Measurements from ENCODE around the gene ELOVL3. TPM values are rescaled to one million over a fixed set of nuclear protein-coding genes. Genes with fewer than 3 reads are reported as not detected.
"Not testable (repeated sequence)": the region's sequence is repeated elsewhere in the genome, so short reads cannot be mapped to it uniquely, and the experiment has no call there.

ELOVL3 gene
- polyA plus RNA-seq, 3 donors, result 2.8 to 3.2 (median 3.2) TPM

DNA sequence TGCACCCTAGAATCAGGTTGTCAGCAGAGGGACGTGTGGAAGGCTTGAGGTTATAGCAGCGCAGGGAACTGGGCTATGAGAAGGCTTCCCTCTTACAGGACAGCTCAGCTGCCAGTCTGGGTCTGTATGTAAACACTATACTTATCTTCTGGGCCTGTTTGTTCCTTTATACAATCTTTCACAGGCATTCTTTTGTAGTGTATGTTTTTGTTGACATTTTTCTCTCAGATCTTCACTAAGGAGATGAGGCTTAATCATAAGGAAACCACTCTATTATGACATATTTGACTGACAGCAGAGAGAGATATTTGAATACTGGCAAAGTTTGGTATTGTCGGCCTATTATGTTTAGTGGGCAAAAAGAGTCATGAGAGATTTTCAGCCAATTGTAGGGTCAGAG, 20.2 kb downstream of the ELOVL3 start:
- no peak for DNase-seq (ENCODE audit: low read depth in 3 of 3, low spot score in 2 of 3)

DNA sequence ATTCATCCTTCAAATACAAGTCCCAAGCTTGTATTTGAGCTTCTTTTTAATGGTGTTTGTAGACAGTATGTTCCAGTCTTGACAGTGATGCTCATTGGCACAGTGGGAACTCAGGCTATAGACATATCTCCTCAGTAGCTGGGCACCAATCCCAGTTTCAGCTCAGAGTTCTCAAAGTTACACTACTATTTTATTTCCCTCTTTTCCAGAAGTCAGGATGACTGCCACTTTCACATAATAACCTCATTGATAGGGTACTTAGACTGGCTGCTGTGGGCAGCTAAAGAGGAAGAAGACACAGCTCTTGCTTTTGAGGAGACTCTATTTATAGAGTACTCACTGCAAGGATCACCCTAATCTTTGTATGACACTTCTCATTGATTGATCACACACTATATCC, 21.6 kb downstream of the ELOVL3 start:
- DNase-seq (ENCODE audit: low read depth in 3 of 3, low spot score in 2 of 3), result no peak

DNA sequence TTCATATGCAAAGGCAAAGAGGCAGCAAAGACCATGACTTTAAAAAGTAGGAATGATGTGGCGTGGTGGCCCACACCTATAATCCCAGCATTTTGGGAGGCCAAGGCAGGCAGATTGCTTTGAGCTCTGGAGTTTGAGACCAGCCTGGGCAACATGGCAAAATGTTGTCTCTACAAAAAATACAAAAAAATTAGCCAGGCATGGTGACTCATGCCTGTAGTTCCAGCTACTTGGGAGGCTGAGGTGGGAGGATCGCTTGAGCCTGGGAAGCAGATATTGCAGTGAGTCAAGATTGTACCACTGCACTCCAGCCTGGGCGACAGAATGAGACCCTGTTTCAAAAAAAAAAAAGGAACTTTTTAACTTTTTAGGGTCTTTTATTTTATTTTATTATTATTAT, 26.4 kb downstream of the ELOVL3 start:
- not testable (repeated sequence) for DNase-seq (ENCODE audit: low read depth in 3 of 3, low spot score in 2 of 3)

DNA sequence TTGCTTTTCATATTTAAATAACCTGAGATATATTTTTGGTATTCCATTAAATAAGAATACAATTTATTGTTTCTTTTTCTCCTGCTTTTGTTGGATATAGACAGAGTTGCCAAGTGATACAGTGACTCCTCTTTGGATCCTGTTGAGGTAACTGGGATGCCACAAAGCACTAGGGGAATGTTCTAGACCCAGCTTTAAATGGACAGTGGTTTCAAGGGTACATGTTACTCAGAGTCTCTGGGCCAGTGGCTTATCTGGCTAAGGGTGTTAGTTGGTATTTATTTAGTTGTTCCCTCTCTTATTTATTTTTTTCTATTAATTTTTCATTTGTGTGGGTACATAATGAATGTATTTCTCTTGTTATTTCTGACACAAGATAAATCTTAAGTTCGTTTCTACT, 28.3 kb downstream of the ELOVL3 start:
- no peak for DNase-seq (ENCODE audit: low read depth in 3 of 3, low spot score in 2 of 3)

DNA sequence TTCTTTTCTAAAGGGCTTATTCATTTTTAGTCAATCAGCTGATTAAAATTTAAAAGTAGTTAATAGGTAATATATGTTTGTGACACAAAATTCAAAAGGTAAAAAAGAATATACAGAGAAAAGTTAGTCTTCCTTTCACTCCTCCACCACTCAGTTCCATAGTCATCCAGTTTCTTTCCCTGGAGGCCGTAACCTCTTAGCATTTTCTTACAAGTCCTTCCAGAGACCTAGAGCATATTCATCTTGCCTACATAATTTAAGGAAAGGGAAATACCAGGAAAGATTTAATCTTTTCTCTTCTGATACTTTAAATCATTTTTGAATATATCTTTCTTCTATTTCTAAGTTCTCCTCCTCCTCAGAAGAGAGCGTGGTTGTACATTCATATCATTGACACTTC, 29.3 kb downstream of the ELOVL3 start:
- no peak for DNase-seq (ENCODE audit: low read depth in 3 of 3, low spot score in 2 of 3)

DNA sequence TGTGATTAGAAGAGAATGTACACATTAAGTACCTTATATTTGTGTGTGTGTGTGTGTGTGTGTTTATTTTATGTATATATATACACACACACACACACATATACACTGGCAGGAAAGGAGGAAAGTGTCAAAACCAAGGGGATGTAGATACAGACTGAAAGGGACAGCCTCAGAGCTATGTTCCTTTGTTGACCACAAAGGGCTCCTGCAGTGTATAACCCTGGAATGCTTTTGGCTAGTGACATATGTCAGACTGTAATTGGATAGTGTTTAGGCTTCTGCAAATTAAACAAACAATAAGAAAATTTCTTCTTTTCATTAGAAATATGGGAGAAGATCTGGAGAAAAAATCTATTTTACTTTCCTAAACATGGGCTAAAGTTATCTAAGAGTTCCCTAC, 35.1 kb downstream of the ELOVL3 start:
- no peak for DNase-seq (ENCODE audit: low read depth in 3 of 3, low spot score in 2 of 3)

DNA sequence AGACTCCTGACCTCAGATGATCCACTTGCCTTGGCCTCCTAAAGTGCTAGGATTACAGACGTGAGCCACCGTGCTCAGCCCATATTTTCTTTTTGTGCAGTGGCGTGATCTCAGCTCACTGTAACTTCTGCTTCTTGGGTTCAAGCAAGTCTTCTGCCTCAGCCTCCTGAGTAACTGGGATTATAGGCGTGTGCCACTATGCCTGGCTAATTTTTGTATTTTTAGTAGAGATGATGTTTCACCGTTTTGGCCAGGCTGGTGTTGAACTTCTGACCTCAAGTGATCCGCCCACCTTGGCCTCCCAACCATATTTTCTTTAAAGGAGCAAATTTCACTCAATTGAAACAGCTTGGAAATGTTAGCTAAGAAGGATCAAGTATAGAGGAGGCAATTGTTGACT, 35.7 kb downstream of the ELOVL3 start:
- no peak for DNase-seq (ENCODE audit: low read depth in 3 of 3, low spot score in 2 of 3)

DNA sequence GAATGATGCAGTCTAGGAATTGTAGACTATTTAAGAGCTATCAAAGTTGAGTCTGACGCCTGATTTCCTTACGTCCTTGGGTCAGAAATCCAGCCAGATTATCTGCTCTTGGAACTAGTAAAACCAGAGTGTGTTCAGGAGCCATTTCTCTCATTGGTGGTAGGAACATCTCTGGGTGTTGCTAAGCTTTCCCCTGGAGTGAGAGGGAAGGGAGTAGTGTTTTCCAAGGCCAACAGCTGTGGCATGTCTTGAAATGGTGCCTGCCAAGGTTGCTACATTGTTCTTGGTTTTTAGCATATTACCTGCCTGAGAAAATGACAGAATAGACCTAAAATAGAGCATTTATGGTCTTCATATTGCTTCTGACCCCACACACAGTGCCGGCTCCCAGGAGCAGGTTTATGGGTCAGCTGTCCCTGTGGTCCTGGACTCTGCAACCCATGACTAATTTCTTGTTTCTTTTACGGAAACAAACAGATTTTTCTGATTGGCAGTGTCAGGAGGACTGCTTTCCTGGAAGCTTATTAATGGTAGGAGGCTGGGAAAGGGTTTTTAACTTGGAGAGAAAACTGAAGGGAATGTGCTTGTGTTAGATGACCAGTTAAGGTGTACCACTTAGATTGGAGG, 36.8 kb downstream of the ELOVL3 start:
- no peak for DNase-seq (ENCODE audit: low read depth in 3 of 3, low spot score in 2 of 3)

DNA sequence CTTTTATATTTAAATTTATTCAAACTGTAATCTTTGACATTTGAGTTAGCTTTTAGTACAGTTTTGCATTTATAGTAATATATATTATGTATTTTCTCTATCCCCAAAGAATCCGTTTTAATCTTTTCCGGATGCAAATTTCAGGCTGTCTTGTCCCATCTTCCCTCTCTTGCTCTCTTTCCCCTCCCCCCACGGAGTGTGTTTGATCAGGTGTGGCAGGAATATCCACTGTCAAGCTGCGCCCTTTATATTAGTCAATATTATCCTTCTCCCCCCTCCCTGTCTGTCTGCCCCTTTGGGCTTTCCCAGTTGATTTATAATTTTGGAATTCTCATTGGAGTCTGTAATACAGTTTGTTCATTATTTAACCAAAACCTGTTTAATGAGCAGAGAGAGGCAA, 38.3 kb downstream of the ELOVL3 start:
- DNase-seq (ENCODE audit: low read depth in 3 of 3, low spot score in 2 of 3), result no peak

DNA sequence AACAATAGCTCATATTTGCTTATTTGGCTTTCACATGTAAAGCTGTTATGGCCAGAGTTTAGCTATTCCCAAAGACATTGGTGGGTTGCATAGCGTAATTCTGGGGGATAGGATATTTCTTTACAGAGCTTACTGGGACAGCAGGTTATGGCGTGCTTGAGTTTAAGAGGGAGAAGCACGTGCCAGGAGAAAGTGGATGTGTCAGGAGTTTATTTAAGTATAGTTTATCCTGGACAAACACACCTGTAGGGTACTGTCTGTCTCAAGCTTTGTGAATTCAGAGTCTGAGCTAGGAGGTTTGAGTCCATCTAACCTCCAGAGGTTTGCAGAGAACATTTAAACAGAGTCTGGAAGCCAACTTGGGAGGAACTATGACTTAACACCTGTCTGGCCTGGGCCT, 40.6 kb downstream of the ELOVL3 start:
- DNase-seq (ENCODE audit: low read depth in 3 of 3, low spot score in 2 of 3), result no peak

DNA sequence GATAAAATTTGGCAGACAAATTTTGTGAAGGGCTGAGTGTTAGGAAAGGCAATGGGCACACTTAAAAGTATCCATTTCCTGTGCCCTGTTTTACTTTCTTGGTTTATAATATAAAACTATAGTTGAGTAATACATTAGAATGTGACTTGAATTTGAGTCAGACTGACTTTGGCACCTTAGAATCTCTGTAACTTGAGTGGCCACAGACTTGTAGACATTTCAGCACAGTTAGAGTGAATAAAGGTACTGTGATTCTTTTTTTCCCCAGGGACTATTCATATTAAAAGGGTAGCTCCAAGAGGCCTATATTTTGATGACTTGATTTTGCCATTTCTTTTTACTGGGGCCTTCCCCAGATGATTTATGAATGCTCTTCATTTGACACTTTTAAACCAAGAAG, 41.6 kb downstream of the ELOVL3 start:
- DNase-seq (ENCODE audit: low read depth in 3 of 3, low spot score in 2 of 3), result no peak

DNA sequence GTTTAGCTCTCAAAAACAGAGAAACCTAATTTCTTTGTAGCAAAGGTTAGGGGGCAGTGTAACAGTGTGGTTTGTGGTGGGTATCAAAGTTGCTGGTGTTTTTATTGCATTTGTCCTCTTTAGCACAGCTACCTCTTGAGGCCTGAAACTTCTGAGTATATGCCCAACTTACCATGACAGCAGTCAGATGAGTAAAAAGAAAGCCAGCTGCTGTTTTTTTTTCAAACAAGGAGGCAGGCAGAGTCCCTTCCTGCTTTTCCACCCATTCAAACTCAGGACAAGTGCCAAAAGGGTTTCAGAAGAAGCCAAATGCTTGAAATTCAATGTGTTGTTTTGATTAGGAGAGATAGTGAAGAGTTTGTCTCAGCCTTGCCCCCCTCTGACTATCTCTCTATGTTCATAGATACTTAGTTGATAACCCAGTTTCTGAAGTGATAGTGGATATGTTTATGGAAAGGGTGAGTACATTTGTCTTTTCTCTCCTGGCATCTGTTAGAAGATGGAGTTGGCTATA, 42.3 kb downstream of the ELOVL3 start:
- DNase-seq (ENCODE audit: low read depth in 3 of 3, low spot score in 2 of 3), result no peak

DNA sequence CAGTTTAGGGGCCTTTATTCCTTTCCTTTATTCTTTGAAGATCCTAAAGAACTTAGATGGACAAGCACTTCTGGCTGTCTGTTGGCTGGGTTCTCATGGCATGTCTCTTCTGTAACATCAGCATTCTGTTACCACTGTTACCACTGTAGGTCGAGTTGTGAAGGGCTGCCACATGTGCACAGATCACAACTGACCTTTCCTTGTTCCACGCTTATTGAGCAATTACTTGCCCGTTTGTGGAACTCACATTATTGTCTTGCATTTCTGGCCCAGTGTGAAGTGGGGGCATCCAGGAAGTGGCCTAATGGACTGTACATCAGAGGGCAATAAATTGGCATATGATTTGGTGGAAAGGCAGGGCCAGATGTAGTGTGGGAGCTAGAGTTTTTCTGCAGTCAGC, 42.9 kb downstream of the ELOVL3 start:
- DNase-seq (ENCODE audit: low read depth in 3 of 3, low spot score in 2 of 3), result no peak

DNA sequence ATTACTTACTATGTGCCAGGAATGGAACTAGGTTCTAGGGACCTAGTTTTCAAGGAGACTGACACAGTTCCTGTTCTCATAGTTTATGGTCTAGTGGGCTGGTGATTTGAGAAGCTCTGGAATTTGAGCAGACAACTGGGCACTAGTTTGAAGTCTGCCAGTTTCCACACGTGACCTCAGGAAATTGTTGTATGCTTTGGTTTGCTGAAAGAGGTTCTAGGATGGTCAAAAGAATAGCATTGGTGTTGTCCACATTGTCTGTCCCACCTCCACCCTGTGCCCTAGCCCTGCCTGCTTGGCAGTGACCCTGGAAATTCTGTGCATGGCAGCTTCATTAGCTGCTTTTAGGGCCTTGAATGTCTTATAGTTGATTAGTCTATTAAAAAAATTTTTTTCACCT, 48.0 kb downstream of the ELOVL3 start:
- no peak for DNase-seq (ENCODE audit: low read depth in 3 of 3, low spot score in 2 of 3)

DNA sequence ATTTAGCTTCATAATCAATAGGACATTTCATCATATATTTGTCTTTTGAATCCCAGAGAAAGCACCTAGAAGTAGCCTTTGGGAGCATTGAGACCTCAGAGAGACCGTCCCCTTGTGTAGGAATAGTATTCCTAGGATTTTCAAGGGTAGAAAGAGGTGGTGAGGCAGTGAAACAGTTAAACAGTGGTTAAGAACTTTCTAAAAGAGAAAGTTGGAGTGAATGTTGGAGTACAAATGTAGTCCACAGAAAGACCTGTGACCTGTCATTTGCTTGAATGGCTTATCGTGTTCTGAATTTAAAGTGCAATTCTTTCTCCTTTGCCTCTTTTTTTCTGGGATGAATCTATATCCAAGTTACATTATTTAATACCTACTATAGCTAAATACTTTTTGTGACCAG, 49.2 kb downstream of the ELOVL3 start:
- DNase-seq (ENCODE audit: low read depth in 3 of 3, low spot score in 2 of 3), result no peak

DNA sequence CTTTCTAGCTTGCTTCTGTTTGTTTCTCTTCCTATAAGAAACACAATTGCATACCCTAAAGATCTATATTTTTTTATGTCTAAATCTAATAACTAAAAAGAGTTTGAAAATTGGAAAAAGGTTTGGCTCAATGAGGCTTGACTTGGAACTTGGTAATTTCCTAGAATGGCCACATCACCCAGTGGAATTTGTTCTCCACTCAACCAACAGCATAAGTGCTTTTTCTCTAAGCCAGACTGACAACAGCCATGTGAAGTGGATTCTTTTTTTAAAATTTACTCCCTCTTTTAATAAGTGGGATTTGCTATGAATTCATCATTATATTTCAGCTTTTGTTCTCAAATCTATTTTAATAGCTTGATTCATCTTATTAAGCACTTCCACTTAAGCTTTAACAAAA, 53.0 kb downstream of the ELOVL3 start:
- no peak for DNase-seq (ENCODE audit: low read depth in 3 of 3, low spot score in 2 of 3)

Other genes with a start within 250 kb of the ELOVL3 start
- gene ARMH3, start 170.1 kb upstream of the ELOVL3 start, polyA plus RNA-seq (ENCODE audit: insufficient read length in 3 of 3), result 10 to 100 TPM; 19.1 to 20.6 (median 20.1) TPM
- 10 to 100 TPM; 10.0 to 12.5 (median 11.2) TPM for gene HPS6, start 160.9 kb upstream of the ELOVL3 start, polyA plus RNA-seq (ENCODE audit: insufficient read length in 3 of 3)
- 100 to 1,000 TPM; 103 to 110 (median 107) TPM for gene LDB1, start 105.9 kb upstream of the ELOVL3 start, polyA plus RNA-seq (ENCODE audit: insufficient read length in 3 of 3)
- gene PPRC1, start 93.3 kb upstream of the ELOVL3 start, polyA plus RNA-seq (ENCODE audit: insufficient read length in 3 of 3), result 10 to 100 TPM; 30.0 to 31.6 (median 31.1) TPM
- 10 to 100 TPM; 95.4 to 99.8 (median 99.0) TPM for gene NOLC1, start 73.9 kb upstream of the ELOVL3 start, polyA plus RNA-seq (ENCODE audit: insufficient read length in 3 of 3)
- gene PITX3, start 15.2 kb downstream of the ELOVL3 start, polyA plus RNA-seq (ENCODE audit: insufficient read length in 3 of 3), result under 1 TPM; 0.51 to 0.64 (median 0.53) TPM
- 10 to 100 TPM; 40.5 to 44.7 (median 42.3) TPM for gene GBF1, start 19.2 kb downstream of the ELOVL3 start, polyA plus RNA-seq (ENCODE audit: insufficient read length in 3 of 3)
- 10 to 100 TPM; 15.7 to 17.4 (median 16.8) TPM for gene NFKB2, start 169.4 kb downstream of the ELOVL3 start, polyA plus RNA-seq (ENCODE audit: insufficient read length in 3 of 3)
- 1 to 10 TPM; 6.9 to 9.1 (median 7.8) TPM for gene PSD, start 192.5 kb downstream of the ELOVL3 start, polyA plus RNA-seq (ENCODE audit: insufficient read length in 3 of 3)
- gene FBXL15, start 194.5 kb downstream of the ELOVL3 start, polyA plus RNA-seq (ENCODE audit: insufficient read length in 3 of 3), result 1 to 10 TPM; 5.9 to 8.0 (median 5.9) TPM
- 10 to 100 TPM; 72.0 to 78.2 (median 72.9) TPM for gene CUEDC2, start 206.3 kb downstream of the ELOVL3 start, polyA plus RNA-seq (ENCODE audit: insufficient read length in 3 of 3)
- gene C10orf95, start 225.2 kb downstream of the ELOVL3 start, polyA plus RNA-seq (ENCODE audit: insufficient read length in 3 of 3), result under 1 TPM; 0.57 to 0.62 (median 0.58) TPM

Data from right renal cortex interstitium (tissue), 3 donors.